HEK293 (cell line): ENCODE results near the gene ATAD2B.

Experiments used
- CTCF ChIA-PET: fragments of 350-600 bp; formaldehyde crosslinking; extraction: SDS; loops from one replicate; lab custom pipeline; 2021; ENCODE audit warnings: antibody characterized with exemption; lab: Yijun Ruan, JAX
- POLR2A ChIA-PET: fragments of 300-600 bp; formaldehyde crosslinking; extraction: SDS; loops from one replicate; lab custom pipeline; 2020; ENCODE audit warnings: antibody characterized with exemption, inconsistent platforms; lab: Yijun Ruan, JAX
- H3K27ac ChIP-seq: fragments of 200-500 bp; sonication (Bioruptor generic); 2 replicates; pipeline ENCODE4 v1.5.1; 2014; ENCODE audit warnings: low read depth, low read length, control low read depth, inconsistent platforms; ENCODE audit errors: extremely low read depth
- H3K36me3 ChIP-seq, 2 experiments: fragments of 200-500 bp in 1 of 2; sonication (Bioruptor generic) in 1 of 2; 1 replicate in 1 of 2; 2 replicates in 1 of 2; pipeline ENCODE4 v1.5.1; 2014 to 2017; ENCODE audit warnings: inconsistent platforms in 2 of 2, low read length in 2 of 2; ENCODE audit not compliant: control insufficient read depth in 2 of 2, insufficient read depth in 1 of 2
- H3K4me1 ChIP-seq: fragments of 200-500 bp; sonication (Bioruptor generic); 2 replicates; pipeline ENCODE4 v1.5.1; 2014; ENCODE audit warnings: mild to moderate bottlenecking, low read length, inconsistent platforms; ENCODE audit not compliant: control insufficient read depth, insufficient read depth
- H3K4me3 ChIP-seq: 2 replicates; pipeline ENCODE4 v1.5.1; 2011; ENCODE audit warnings: low read depth, mild to moderate bottlenecking, control low read depth, low read length, moderate library complexity
- H3K9me3 ChIP-seq: fragments of 200-500 bp; sonication (Bioruptor generic); 2 replicates; pipeline ENCODE4 v1.5.1; 2014; ENCODE audit warnings: low read depth, low read length, inconsistent platforms; ENCODE audit not compliant: control insufficient read depth, insufficient read depth
- GFI1B ChIP-seq: fragments of 450-650 bp; formaldehyde crosslinking; IDR thresholded peaks from 2 replicates; pipeline ENCODE4 v1.5.1; 2016; ENCODE audit warnings: missing biosample characterization, missing genetic modification characterization
- HOXA7 ChIP-seq: sonication (generic); formaldehyde crosslinking; IDR thresholded peaks from 2 replicates; pipeline ENCODE4 v1.8.1; 2022; ENCODE audit warnings: missing genetic modification reagents, borderline replicate concordance
- PRDM1 ChIP-seq: fragments of 450-650 bp; formaldehyde crosslinking; IDR thresholded peaks from 2 replicates; pipeline ENCODE4; 2016; ENCODE audit warnings: missing biosample characterization, missing genetic modification characterization
- ZNF19 ChIP-seq: fragments of 450-650 bp; formaldehyde crosslinking; IDR thresholded peaks from 2 replicates; pipeline ENCODE4; 2016; ENCODE audit warnings: missing biosample characterization, missing genetic modification characterization, low read depth
- ZNF324 ChIP-seq: fragments of 450-650 bp; formaldehyde crosslinking; IDR thresholded peaks from 2 replicates; pipeline ENCODE4 v1.5.1; 2016; ENCODE audit warnings: missing biosample characterization, missing genetic modification characterization
- ZNF366 ChIP-seq: fragments of 450-650 bp; formaldehyde crosslinking; conservative IDR thresholded peaks from 2 replicates; pipeline ENCODE4 v1.5.1; 2016; ENCODE audit warnings: missing biosample characterization, missing genetic modification characterization
- ZNF473 ChIP-seq: fragments of 450-650 bp; formaldehyde crosslinking; IDR thresholded peaks from 2 replicates; pipeline ENCODE4 v1.5.1; 2017; ENCODE audit warnings: missing biosample characterization, missing genetic modification characterization
- ZNF561 ChIP-seq: fragments of 450-650 bp; IDR thresholded peaks from 2 replicates; pipeline ENCODE4 v1.5.1; 2018; ENCODE audit warnings: missing biosample characterization, missing genetic modification characterization, borderline replicate concordance
- ZNF585B ChIP-seq: fragments of 450-650 bp; formaldehyde crosslinking; IDR thresholded peaks from 2 replicates; pipeline ENCODE4 v1.5.1; 2016; ENCODE audit warnings: missing biosample characterization, missing genetic modification characterization
- ZNF596 ChIP-seq: fragments of 450-650 bp; IDR thresholded peaks from 2 replicates; pipeline ENCODE4 v1.5.0; 2018; ENCODE audit warnings: missing biosample characterization, mild to moderate bottlenecking, missing genetic modification characterization, moderate library complexity
- ZNF701 ChIP-seq: fragments of 450-650 bp; formaldehyde crosslinking; IDR thresholded peaks from 2 replicates; pipeline ENCODE4 v1.5.1; 2016; ENCODE audit warnings: missing biosample characterization, missing genetic modification characterization
- ZNF768 ChIP-seq: fragments of 450-650 bp; formaldehyde crosslinking; IDR thresholded peaks from 2 replicates; pipeline ENCODE4 v1.5.1; 2018; ENCODE audit warnings: missing biosample characterization, mild to moderate bottlenecking, missing genetic modification characterization
- ZNF777 ChIP-seq: fragments of 450-650 bp; formaldehyde crosslinking; IDR thresholded peaks from 2 replicates; pipeline ENCODE4 v1.5.1; 2017; ENCODE audit warnings: missing biosample characterization, missing genetic modification characterization, borderline replicate concordance
- ZSCAN16 ChIP-seq: fragments of 450-650 bp; formaldehyde crosslinking; IDR thresholded peaks from 2 replicates; pipeline ENCODE4 v1.5.1; 2016; ENCODE audit warnings: missing biosample characterization, missing genetic modification characterization
- TF ChIP-seq, protein P1 (sequence below): fragments of 450-650 bp; formaldehyde crosslinking; IDR thresholded peaks from 2 replicates; pipeline ENCODE4 v1.5.1; 2016; ENCODE audit warnings: missing biosample characterization, missing genetic modification characterization
- TF ChIP-seq, protein P2 (sequence below): fragments of 450-650 bp; formaldehyde crosslinking; IDR thresholded peaks from 2 replicates; pipeline ENCODE4 v1.5.1; 2017; ENCODE audit warnings: missing biosample characterization, missing genetic modification characterization
- TF ChIP-seq, protein P3 (sequence below): fragments of 450-650 bp; formaldehyde crosslinking; IDR thresholded peaks from 2 replicates; pipeline ENCODE4 v1.5.1; 2017; ENCODE audit warnings: missing biosample characterization, mild to moderate bottlenecking, missing genetic modification characterization, moderate library complexity
- TF ChIP-seq, protein P4 (sequence below): sonication (generic); formaldehyde crosslinking; IDR thresholded peaks from 2 replicates; pipeline ENCODE4 v1.8.1; 2022; ENCODE audit warnings: mild to moderate bottlenecking, moderate library complexity, missing genetic modification reagents

The ATAD2B gene

DNA sequence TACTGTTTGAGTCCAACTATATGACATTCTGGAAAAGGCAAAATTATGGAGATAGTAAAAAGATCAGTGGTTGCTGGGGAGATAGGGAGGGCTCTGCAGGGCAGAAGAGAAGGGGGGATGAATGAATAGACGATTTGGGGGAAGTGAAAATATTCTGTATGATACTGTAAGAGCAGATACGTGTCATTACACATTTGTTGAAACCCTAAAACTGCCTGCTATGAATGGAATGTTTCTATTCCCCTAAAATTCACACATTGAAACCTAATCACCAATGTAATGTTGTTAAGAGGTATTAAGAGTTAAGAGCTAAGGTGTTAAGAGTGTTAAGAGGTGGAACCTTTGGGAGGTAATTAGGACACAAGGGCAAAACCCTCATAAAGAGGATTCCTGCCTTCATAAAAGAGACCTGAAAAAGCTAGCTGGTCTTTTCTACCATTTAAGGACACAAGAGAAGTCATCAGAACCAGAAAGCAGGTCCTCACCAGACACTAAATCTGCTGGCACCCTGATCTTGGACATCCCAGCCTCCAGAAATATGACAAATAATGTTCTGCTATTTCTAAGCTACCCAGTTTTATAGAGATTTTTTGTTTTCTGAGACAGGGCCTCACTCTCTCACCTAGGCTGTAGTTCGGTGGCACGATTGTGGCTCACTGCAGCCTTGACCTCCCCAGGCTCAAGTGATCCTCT lies 76.2 kb downstream of the ATAD2B start:
- CTCF ChIA-PET: interaction anchor here (0.6 to 1.1 kb wide), 3 partner anchors 26 to 575 kb away, joined by 3 to 4 read pairs (median 3); no protein-coding TSS in a partner anchor
- POLR2A ChIA-PET: no interaction called here
- H3K4me1 ChIP-seq: no peaks in the 10 kb centered on the region
- H3K27ac ChIP-seq: no peak overlapping the region
- H3K36me3 ChIP-seq: peaks cover 0 to 4% of the 10 kb centered on the region in 2 experiments
- TF ChIP-seq, protein P1, sequence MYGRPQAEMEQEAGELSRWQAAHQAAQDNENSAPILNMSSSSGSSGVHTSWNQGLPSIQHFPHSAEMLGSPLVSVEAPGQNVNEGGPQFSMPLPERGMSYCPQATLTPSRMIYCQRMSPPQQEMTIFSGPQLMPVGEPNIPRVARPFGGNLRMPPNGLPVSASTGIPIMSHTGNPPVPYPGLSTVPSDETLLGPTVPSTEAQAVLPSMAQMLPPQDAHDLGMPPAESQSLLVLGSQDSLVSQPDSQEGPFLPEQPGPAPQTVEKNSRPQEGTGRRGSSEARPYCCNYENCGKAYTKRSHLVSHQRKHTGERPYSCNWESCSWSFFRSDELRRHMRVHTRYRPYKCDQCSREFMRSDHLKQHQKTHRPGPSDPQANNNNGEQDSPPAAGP (tag by site-specific recombination): no peak
- TF ChIP-seq ZNF366 (tag by site-specific recombination) (no peak), ZNF19 (tag by site-specific recombination) (no peak), ZNF596 (no peak), ZNF473 (tag by site-specific recombination) (no peak), ZNF777 (tag by site-specific recombination) (no peak), ZNF701 (tag by site-specific recombination) (no peak), ZNF585B (no peak), HOXA7 (CRISPR knock-in tag) (no peak), GFI1B (tag by site-specific recombination) (no peak), ZNF561 (tag by site-specific recombination) (no peak), ZNF324 (tag by site-specific recombination) (no peak), ZNF768 (no peak)
- TF ChIP-seq, protein P2, sequence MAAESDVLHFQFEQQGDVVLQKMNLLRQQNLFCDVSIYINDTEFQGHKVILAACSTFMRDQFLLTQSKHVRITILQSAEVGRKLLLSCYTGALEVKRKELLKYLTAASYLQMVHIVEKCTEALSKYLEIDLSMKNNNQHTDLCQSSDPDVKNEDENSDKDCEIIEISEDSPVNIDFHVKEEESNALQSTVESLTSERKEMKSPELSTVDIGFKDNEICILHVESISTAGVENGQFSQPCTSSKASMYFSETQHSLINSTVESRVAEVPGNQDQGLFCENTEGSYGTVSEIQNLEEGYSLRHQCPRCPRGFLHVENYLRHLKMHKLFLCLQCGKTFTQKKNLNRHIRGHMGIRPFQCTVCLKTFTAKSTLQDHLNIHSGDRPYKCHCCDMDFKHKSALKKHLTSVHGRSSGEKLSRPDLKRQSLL (tag by site-specific recombination): no peak
- TF ChIP-seq, protein P3, sequence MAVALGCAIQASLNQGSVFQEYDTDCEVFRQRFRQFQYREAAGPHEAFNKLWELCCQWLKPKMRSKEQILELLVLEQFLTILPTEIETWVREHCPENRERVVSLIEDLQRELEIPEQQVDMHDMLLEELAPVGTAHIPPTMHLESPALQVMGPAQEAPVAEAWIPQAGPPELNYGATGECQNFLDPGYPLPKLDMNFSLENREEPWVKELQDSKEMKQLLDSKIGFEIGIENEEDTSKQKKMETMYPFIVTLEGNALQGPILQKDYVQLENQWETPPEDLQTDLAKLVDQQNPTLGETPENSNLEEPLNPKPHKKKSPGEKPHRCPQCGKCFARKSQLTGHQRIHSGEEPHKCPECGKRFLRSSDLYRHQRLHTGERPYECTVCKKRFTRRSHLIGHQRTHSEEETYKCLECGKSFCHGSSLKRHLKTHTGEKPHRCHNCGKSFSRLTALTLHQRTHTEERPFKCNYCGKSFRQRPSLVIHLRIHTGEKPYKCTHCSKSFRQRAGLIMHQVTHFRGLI: no peak
- TF ChIP-seq, protein P4, sequence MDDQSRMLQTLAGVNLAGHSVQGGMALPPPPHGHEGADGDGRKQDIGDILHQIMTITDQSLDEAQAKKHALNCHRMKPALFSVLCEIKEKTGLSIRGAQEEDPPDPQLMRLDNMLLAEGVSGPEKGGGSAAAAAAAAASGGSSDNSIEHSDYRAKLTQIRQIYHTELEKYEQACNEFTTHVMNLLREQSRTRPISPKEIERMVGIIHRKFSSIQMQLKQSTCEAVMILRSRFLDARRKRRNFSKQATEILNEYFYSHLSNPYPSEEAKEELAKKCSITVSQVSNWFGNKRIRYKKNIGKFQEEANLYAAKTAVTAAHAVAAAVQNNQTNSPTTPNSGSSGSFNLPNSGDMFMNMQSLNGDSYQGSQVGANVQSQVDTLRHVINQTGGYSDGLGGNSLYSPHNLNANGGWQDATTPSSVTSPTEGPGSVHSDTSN (CRISPR knock-in tag): no peak
- H3K4me3 ChIP-seq: no peak overlapping the region
- H3K9me3 ChIP-seq: no peaks in the 10 kb centered on the region

DNA sequence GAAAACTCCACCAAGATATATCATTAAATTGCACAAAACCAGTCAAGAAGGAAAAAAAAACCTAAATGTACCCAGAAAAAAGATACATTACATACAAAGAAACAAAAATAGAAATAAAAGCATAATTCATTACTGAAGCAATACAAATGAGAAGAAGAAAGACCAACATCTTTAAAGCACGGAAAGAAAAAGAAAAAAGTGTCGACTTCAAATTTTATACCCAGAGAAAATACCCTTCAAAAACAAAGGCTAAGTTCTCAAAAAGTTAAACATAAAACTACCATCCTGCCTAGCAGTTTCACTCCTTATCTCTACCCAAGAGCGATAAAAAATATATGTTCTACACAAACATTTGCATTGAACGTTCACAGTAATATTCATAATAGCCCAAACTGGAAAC lies 82.0 kb downstream of the ATAD2B start:
- Histone ChIP-seq H3K4me1 (no peaks in the 10 kb centered on the region), H3K27ac (no peak overlapping the region), H3K4me3 (no peak overlapping the region), H3K9me3 (no peaks in the 10 kb centered on the region), H3K36me3 (no peaks in the 10 kb centered on the region)
- no peak for TF ChIP-seq ZSCAN16 (tag by site-specific recombination)
- TF ChIP-seq PRDM1: no peak
- ChIA-PET CTCF (no interaction called here), POLR2A (no interaction called here)
